EL (cell line): ENCODE results near the gene ARHGAP22.
"Not testable (repeated sequence)": the region's sequence is repeated elsewhere in the genome, so short reads cannot be mapped to it uniquely, and the experiment has no call there.

ENCODE experiments used
- DNase-seq: peaks from one replicate; pipeline ENCODE4 v3.0.0-alpha.2; 2016

The ARHGAP22 gene

GRCh38 chr10:48446785-48447184, 158.1 kb downstream of the ARHGAP22 start:
- DNase-seq: no peak

DNA sequence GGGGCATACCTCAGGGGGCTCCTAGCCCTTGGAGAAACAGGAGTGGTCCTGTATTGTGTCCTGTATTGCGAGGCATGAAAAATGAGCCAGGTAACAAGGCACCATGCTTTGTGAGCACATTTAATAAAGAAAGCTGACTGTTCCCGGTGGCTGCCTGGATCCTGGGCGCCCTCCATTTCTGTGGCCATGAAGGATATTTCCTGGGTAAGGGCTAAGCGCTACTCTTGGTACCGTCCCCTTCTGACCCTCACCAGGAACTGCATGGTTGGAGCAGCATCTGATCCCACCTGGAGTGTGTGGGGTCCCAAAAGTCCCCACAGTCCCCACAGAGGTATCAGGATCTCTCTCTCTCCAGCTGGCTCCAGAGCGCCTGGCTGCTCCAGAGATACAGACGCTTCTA, 158.9 kb downstream of the ARHGAP22 start:
- DNase-seq: no peak

- peak; percentile 13 for DNase-seq
These were observed 159.7 kb downstream of the ARHGAP22 start for GRCh38 chr10:48444861-48445841.

GRCh38 chr10:48444266-48444665, 160.6 kb downstream of the ARHGAP22 start:
- peak; percentile 45 for DNase-seq

GRCh38 chr10:48442809-48443177, 162.1 kb downstream of the ARHGAP22 start:
- DNase-seq: no peak

- no peak for DNase-seq
These were observed 162.6 kb downstream of the ARHGAP22 start for GRCh38 chr10:48442090-48442808.

DNA sequence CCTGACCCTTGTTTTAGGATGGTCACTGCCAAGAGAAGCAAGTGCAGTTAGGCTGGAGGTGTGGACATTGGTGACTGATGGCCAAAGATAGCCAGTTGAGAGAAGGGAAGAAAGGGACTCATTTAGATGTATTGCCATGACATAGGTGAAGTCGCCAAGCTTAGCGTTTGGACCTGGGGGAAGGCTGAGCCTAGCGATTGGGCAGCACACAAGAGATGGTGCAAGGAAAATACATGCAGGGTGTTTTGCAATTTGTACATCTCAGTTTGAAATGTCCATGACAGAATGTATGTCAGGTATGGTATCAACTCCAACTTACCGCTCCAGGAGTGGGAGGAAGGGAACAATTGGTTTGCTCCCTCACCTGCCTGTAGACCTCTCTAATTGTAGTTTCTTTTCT, 164.1 kb downstream of the ARHGAP22 start:
- no peak for DNase-seq

- no peak for DNase-seq
These were observed 165.3 kb downstream of the ARHGAP22 start for GRCh38 chr10:48439581-48440041.

- DNase-seq: peak; percentile 81
These were observed 165.8 kb downstream of the ARHGAP22 start for GRCh38 chr10:48439031-48439430.

GRCh38 chr10:48437546-48437945, 167.3 kb downstream of the ARHGAP22 start:
- no peak for DNase-seq

GRCh38 chr10:48431871-48432270, 173.0 kb downstream of the ARHGAP22 start:
- DNase-seq: no peak

DNA sequence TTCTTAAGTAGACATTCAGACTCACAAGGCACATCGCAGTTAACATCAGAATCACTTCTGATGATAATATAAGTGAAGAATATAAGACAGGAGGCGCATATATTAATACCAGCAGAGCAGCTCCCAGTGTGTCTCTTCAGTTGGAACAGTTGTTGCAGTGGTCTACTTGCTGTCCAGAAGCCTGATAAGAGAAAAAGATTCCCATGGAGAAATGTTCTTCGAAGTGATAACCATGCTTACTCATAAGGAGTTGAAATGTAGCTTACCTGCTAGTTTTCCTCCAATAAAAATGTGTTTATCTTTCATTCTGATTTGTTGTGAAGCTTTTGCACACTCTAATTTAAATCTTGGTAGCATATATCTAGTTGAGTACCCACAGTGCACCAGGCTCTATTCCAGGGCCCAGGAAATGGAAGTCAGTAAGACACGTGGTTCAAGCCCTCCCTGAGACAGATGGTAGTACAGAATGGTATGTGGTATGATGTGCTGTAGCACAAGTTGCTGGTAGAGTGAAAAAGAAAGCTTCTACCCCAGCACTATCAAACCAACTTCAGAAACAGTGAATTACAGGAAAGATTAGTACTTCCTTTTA, 174.4 kb downstream of the ARHGAP22 start:
- DNase-seq: no peak

DNA sequence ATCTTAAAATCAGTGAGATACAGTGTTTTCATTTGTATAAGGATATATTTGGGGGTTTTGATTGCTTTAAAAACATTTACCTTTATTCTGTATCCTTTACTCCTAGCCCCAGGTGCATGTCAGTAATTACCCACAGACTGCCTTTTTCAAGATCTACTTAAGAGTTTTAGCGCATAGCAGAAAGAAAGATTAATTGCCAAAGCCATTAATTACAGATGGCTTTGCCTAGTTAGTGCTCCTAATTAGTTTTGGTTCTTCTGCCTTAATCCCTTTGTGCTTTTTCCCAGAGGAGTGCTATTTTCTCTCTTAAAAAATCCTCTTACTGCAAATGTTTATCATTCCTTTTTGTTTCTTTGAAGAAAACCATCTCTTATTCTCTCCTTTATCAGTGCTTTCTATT, 175.6 kb downstream of the ARHGAP22 start:
- no peak for DNase-seq

GRCh38 chr10:48428896-48429295, 176.0 kb downstream of the ARHGAP22 start:
- DNase-seq: no peak

DNA sequence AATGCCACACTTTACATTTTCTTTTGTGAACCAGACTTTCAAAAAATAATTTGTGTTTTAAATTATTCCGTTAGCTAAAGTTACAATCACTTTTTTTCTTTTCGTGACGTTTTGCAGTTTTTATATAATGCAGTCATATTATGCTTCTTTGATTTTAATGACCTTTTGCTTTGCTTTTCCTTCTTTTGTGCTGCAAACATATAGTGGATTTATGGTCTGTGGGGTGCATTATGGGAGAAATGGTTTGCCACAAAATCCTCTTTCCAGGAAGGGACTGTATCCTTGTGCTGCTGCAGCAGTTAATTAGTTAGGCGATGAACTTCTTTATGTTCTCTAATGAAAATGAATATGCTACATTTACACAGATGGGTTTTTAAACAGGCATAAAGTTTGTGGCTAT, 181.0 kb downstream of the ARHGAP22 start:
- DNase-seq: no peak

- not testable (repeated sequence) for DNase-seq
These were observed 183.0 kb downstream of the ARHGAP22 start for GRCh38 chr10:48421862-48422261.

- DNase-seq: no peak
These were observed 185.2 kb downstream of the ARHGAP22 start for GRCh38 chr10:48419714-48420113.

GRCh38 chr10:48418189-48418788, 186.6 kb downstream of the ARHGAP22 start:
- no peak for DNase-seq

DNA sequence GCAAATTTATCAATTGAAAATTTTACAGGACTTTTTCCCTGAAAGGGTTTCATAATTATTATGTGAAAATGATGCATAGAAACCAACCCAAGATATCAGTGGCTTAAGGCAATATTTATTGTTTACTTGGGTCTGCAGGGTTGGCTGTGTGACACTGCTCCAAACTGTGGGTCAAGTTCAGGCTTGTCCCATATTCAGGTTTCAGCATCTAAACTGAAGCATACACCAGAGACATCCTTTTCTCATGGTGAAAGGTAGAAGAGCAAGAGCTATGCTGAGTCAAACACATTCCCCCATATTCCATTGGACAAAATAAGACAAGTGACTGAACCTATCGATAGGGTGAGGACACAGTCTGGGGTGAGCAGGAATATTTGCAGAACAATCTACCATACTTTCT, 187.5 kb downstream of the ARHGAP22 start:
- DNase-seq: no peak

GRCh38 chr10:48416584-48417232, 188.2 kb downstream of the ARHGAP22 start:
- peak; percentile 10 for DNase-seq

DNA sequence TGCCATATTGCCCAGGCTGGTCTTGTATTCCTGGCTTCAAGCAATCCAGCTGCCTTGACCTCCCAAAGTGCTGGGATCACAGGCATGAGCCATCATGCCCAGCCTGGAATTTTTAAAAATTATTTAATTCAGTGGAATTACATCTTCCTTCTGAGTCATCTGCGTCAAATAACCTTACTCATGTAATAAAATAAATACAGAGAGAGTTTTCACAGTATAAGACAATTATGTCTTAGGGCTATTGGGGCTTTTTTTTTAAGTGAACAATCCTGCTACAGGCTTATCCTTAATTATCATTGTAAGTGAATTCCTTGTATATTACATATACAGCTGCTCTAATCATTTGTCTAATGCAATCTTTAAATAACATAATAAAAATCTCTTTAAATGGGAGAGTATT, 190.1 kb downstream of the ARHGAP22 start:
- peak; percentile 76 for DNase-seq

- no peak for DNase-seq
These were observed 190.7 kb downstream of the ARHGAP22 start for GRCh38 chr10:48414160-48414559.

DNA sequence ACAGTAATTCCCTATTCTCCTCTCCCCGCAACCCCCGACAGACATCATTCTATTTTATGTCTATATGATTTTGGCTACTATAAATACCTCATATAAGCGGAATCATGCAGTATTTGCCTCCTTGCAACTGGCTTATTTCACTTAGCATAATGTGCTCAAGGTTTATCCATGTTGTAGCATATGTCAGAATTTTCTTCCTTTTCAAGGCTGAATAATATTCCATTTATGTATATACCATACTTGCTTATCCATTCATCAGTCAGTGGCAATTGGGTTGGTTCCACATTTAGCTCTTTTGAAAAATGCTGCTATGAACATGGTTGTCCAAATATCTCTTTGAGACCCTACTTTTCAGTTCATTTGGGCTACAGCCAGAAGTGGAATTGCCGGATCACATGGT, 191.9 kb downstream of the ARHGAP22 start:
- DNase-seq: no peak
